ENCODE measurements around the gene SCAPER. TPM values are rescaled to one million over a fixed set of nuclear protein-coding genes. Genes with fewer than 3 reads are reported as not detected.
"Not testable (repeated sequence)": the region's sequence is repeated elsewhere in the genome, so short reads cannot be mapped to it uniquely, and the experiment has no call there.

SCAPER gene
- total RNA-seq, 4 donors from 2014 or later, result 18.7 to 22.4 (median 19.2) TPM

DNA sequence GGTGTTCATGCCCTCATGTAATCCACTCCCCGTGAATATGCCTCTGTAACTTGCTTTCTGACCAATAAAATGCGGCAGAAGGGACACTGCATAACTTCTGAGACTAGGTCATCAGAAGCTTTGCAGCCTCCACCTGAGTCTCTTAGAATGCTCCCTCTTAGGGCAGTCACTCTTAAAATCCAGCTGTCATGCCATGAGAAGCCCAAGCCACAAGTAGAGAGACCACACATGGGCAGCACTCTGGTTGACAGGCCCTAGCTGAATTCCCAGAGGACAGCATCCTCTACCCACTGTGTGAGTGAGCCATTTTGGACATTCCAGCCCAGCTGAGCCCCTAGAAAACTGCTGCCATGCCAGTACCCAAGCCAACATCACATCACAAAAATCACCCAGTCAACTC, 41.4 kb downstream of the SCAPER start:
- no peaks in the 10 kb centered on the region for H3K27me3 ChIP-seq
- TF ChIP-seq POLR2AphosphoS5 (IDR thresholded peaks at IDR 0.05), result no peak
- TF ChIP-seq, protein P1, sequence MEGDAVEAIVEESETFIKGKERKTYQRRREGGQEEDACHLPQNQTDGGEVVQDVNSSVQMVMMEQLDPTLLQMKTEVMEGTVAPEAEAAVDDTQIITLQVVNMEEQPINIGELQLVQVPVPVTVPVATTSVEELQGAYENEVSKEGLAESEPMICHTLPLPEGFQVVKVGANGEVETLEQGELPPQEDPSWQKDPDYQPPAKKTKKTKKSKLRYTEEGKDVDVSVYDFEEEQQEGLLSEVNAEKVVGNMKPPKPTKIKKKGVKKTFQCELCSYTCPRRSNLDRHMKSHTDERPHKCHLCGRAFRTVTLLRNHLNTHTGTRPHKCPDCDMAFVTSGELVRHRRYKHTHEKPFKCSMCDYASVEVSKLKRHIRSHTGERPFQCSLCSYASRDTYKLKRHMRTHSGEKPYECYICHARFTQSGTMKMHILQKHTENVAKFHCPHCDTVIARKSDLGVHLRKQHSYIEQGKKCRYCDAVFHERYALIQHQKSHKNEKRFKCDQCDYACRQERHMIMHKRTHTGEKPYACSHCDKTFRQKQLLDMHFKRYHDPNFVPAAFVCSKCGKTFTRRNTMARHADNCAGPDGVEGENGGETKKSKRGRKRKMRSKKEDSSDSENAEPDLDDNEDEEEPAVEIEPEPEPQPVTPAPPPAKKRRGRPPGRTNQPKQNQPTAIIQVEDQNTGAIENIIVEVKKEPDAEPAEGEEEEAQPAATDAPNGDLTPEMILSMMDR (IDR thresholded peaks at IDR 0.05), result no peak
- TF ChIP-seq EP300 (IDR thresholded peaks at IDR 0.05), result no peak
- TF ChIP-seq POLR2A (IDR thresholded peaks at IDR 0.05; ENCODE audit: low read depth), result no peak
- 95% methylated on average over 2 of the region's 2 CpGs for WGBS
- no peak overlapping the region for H3K4me3 ChIP-seq
- no peaks in the 10 kb centered on the region for H3K9me3 ChIP-seq
- no peaks in the 10 kb centered on the region for H3K36me3 ChIP-seq
- H3K4me1 ChIP-seq, result peaks cover 6 to 14% (median 11%) of the 10 kb centered on the region in 4 donors
- DNase-seq (ENCODE audit: extremely low spot score), result no peak
- no peak overlapping the region for H3K27ac ChIP-seq (replicated peaks in 1 of 4)
- intact Hi-C loops (cut with DNase I), result no loop called here

DNA sequence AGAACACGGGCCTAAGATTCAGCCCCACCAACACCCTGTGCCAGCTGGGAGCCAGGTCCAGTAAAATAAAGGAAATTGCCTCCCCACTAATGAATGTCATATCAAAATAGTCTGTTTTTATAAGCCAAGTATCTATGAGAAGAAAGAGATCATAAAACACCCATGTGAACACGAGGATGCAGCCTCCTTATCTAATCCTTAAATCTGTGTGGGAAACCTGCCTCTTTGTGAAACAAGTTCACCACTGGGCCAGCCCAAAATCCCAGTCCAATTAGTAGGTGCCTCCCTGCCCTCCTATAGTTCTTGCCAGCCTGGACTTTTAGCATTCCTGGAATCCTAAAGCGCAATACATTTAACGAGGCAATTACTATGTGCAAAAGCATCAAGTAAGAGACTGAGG, 42.0 kb downstream of the SCAPER start:
- 86% methylated on average over 4 of the region's 4 CpGs for WGBS
- no peaks in the 10 kb centered on the region for H3K9me3 ChIP-seq

DNA sequence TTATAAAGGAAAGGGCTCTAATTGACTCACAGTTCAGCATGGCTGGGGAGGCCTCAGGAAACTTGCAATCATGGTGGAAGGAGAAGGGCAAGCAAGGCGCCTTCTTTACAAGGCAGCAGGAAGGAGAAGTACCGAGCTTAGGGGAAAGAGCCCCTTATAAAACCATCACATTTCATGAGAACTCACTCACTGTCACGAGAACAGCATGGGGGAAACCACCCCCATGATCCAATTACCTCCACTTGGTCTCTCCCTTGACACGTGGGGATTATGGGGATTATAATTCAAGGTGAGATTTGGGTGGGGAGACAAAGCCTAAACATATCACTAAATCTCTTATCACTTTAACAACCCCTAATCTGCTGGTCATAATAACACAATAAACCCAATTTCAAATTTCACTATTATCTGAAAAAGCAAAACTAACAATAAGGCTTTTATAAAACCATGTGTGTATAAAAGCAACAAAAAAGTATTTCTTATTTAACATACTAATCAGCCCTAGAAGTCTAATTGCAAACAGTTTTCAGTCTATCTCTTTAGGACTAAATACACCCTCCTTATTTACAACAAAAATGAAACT, 43.2 kb downstream of the SCAPER start:
- H3K4me1 ChIP-seq, result peaks cover 6 to 14% (median 11%) of the 10 kb centered on the region in 4 donors
- 92% methylated on average over 4 of the region's 4 CpGs for WGBS
- H3K27me3 ChIP-seq, result no peaks in the 10 kb centered on the region
- no peaks in the 10 kb centered on the region for H3K9me3 ChIP-seq
- H3K36me3 ChIP-seq, result peaks cover 0 to 2% (median 0%) of the 10 kb centered on the region in 4 donors
- TF ChIP-seq EP300 (IDR thresholded peaks at IDR 0.05) (no peak), POLR2A (IDR thresholded peaks at IDR 0.05; ENCODE audit: low read depth) (no peak), POLR2AphosphoS5 (IDR thresholded peaks at IDR 0.05) (no peak)
- TF ChIP-seq, protein P1 (IDR thresholded peaks at IDR 0.05), result no peak
- intact Hi-C loops (cut with DNase I), result no loop called here
- no peak overlapping the region for H3K4me3 ChIP-seq
- no peak for DNase-seq (ENCODE audit: extremely low spot score)
- no peak overlapping the region for H3K27ac ChIP-seq (replicated peaks in 1 of 4)

More for the DNA sequence above, 42.0 kb downstream of the SCAPER start:
- no peak overlapping the region for H3K27ac ChIP-seq (replicated peaks in 1 of 4)
- H3K36me3 ChIP-seq, result no peaks in the 10 kb centered on the region
- no peak overlapping the region for H3K4me3 ChIP-seq
- intact Hi-C loops (cut with DNase I), result no loop called here
- H3K4me1 ChIP-seq, result peaks cover 6 to 14% (median 11%) of the 10 kb centered on the region in 4 donors
- DNase-seq (ENCODE audit: extremely low spot score), result no peak
- no peaks in the 10 kb centered on the region for H3K27me3 ChIP-seq
- TF ChIP-seq POLR2AphosphoS5 (IDR thresholded peaks at IDR 0.05) (no peak), POLR2A (IDR thresholded peaks at IDR 0.05; ENCODE audit: low read depth) (no peak), EP300 (IDR thresholded peaks at IDR 0.05) (no peak)
- TF ChIP-seq, protein P1 (IDR thresholded peaks at IDR 0.05), result no peak

DNA sequence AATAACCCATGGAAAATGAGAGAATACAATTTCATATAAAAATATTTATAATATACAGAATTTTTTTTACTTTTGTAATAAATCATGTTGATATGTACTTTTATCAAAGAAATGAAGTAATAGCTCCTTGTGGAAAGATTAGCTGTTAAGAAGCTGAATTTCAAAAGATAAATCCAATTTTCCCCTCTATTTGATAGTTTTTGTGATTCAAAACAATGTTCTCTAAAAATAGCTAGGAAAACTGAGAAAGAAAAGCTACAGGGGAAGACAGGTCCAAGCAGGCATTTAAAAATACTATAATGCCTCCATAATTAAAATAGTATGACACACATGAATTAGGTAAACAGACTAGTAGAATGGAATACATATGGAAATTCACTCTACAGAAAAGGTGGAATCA, 44.9 kb downstream of the SCAPER start:
- Histone ChIP-seq H3K27ac (replicated peaks in 1 of 4) (no peak overlapping the region), H3K27me3 (no peaks in the 10 kb centered on the region), H3K4me3 (no peak overlapping the region), H3K9me3 (no peaks in the 10 kb centered on the region), H3K36me3 (peaks cover 0 to 7% (median 6%) of the 10 kb centered on the region in 4 donors), H3K4me1 (peaks cover 0 to under 1% (median 0%) of the 10 kb centered on the region in 4 donors)
- no peak for TF ChIP-seq POLR2A (IDR thresholded peaks at IDR 0.05; ENCODE audit: low read depth)
- no peak for DNase-seq (ENCODE audit: extremely low spot score)
- intact Hi-C loops (cut with DNase I), result no loop called here

DNA sequence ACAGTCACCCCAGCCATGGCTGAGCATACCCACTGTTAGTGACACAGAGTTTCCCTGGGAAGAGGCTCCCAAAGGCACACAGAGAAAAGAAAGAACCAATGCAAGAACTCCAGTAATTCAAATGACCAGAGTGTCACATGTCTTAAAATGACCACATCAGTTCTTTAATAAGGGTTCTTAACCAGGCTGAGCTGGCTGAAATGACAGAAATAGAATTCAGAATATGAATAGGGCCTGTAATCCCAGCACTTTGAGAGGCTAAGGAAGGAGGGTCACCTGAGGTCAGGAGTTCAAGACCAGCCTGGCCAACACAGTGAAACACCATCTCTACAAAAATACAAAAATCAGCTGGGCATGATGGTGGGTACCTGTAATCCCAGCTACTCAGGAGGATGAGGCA, 54.8 kb downstream of the SCAPER start:
- Histone ChIP-seq H3K36me3 (peaks cover 0 to 35% (median 11%) of the 10 kb centered on the region in 4 donors), H3K9me3 (peaks cover 0 to 16% (median 7%) of the 10 kb centered on the region in 4 donors)
- DNase-seq (ENCODE audit: extremely low spot score); H3K4me3 ChIP-seq; H3K4me1 ChIP-seq; intact Hi-C loops (cut with DNase I); H3K27me3 ChIP-seq; H3K27ac ChIP-seq (replicated peaks in 1 of 4): not testable (repeated sequence)

DNA sequence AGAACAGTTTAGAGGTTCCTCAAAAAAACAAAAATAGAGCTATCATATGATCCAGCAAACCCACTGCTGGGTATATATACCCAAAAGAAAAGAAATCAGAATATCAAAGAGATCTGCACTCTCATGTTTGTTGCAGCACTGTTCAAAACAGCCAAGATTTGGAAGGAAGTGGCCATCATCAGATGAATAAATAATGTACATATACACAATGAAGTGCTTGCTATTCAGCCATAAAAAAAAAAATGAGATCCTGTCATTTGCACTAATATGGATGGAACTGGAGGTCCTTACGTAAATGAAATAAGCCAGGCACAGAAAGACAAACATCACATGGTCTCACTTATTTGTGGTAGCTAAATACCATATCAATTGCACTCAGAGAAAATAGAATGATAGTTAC, 58.4 kb downstream of the SCAPER start:
- H3K36me3 ChIP-seq, result peaks cover 0 to 17% (median 4%) of the 10 kb centered on the region in 4 donors
- intact Hi-C loops (cut with DNase I), result no loop called here
- DNase-seq (ENCODE audit: extremely low spot score), result no peak
- H3K4me3 ChIP-seq, result no peak overlapping the region
- no peak overlapping the region for H3K27ac ChIP-seq (replicated peaks in 1 of 4)
- no peaks in the 10 kb centered on the region for H3K27me3 ChIP-seq
- 72% methylated on average over 1 of the region's 1 CpG for WGBS
- H3K4me1 ChIP-seq, result no peaks in the 10 kb centered on the region
- no peak for TF ChIP-seq EP300 (IDR thresholded peaks at IDR 0.05)
- no peak for TF ChIP-seq POLR2A (IDR thresholded peaks at IDR 0.05; ENCODE audit: low read depth)
- TF ChIP-seq POLR2AphosphoS5 (IDR thresholded peaks at IDR 0.05), result no peak
- TF ChIP-seq, protein P1 (IDR thresholded peaks at IDR 0.05), result no peak
- peaks cover 0 to 5% (median 2%) of the 10 kb centered on the region in 4 donors for H3K9me3 ChIP-seq

Measured in esophagus muscularis mucosa (tissue), 4 donors.